ENCODE results near the gene RFX5. TPM values are rescaled to one million over a fixed set of nuclear protein-coding genes. Genes with fewer than 3 reads are reported as not detected.
"Not testable (repeated sequence)": the region's sequence is repeated elsewhere in the genome, so short reads cannot be mapped to it uniquely, and the experiment has no call there.

The RFX5 gene
- total and polyA plus RNA-seq, 2 experiments from 2014 or later, result 13.3 to 44.5 TPM

GRCh38 chr1:151350323-151350722 is 3.3 kb upstream of the RFX5 start:
- not testable (repeated sequence) for H3K4me3 ChIP-seq; H3F3A ChIP-seq (replicated peaks; ENCODE audit: low read depth); H3K9me2 ChIP-seq (ENCODE audit: insufficient read depth); H3K4me3 Mint-ChIP-seq; ATAC-seq; H3K36me3 ChIP-seq (ENCODE audit: insufficient read depth); H3K27ac Mint-ChIP-seq; H3K4me2 ChIP-seq; H2AFZ ChIP-seq; H3K27me3 ChIP-seq (ENCODE audit: insufficient read depth); H3K27ac ChIP-seq (ENCODE audit: low read depth); DNase-seq (ENCODE audit: low spot score); H4K20me1 ChIP-seq (replicated peaks; ENCODE audit: insufficient read depth)
- Histone ChIP-seq H3K4me1 (ENCODE audit: insufficient read depth) (peaks cover 18% of the 10 kb centered on the region), H3K79me2 (replicated peaks; ENCODE audit: insufficient read depth) (peaks cover 11% of the 10 kb centered on the region)
- Mint-ChIP-seq H3K9me3 (peaks cover 34% of the 10 kb centered on the region), H3K36me3 (ENCODE audit: low read depth) (peaks cover 28% of the 10 kb centered on the region), H3K27me3 (ENCODE audit: insufficient read depth, low read depth, poor library complexity) (peaks cover 19% of the 10 kb centered on the region), H3K4me1 (peaks cover 20% of the 10 kb centered on the region; the same call in 2 of the 3 replicates)

- Histone ChIP-seq H4K20me1 (replicated peaks; ENCODE audit: insufficient read depth) (no peaks in the 10 kb centered on the region; the same call in 1 of the 2 replicates), H3K27me3 (ENCODE audit: insufficient read depth) (no peaks in the 10 kb centered on the region), H3K79me2 (replicated peaks; ENCODE audit: insufficient read depth) (peaks cover 16% of the 10 kb centered on the region), H3K4me2 (peak overlapping the region; percentile 65), H2AFZ (peak overlapping the region; percentile 4; the same call in 1 of the 2 replicates), H3K27ac (ENCODE audit: low read depth) (peak overlapping the region; percentile 74), H3F3A (replicated peaks; ENCODE audit: low read depth) (0 out of 2 replicates have a peak, but pooled peaks cover 9% of the 10 kb centered on the region), H3K4me1 (ENCODE audit: insufficient read depth) (peaks cover 18% of the 10 kb centered on the region), H3K9me2 (ENCODE audit: insufficient read depth) (no peaks in the 10 kb centered on the region), H3K36me3 (ENCODE audit: insufficient read depth) (peaks cover 14% of the 10 kb centered on the region; the same call in 1 of the 2 replicates), H3K4me3 (peak overlapping the region; percentile 43)
- ATAC-seq, result no peak
- Mint-ChIP-seq H3K27me3 (ENCODE audit: insufficient read depth, low read depth, poor library complexity) (peaks cover 19% of the 10 kb centered on the region), H3K36me3 (ENCODE audit: low read depth) (peaks cover 54% of the 10 kb centered on the region), H3K4me3 (peak overlapping the region; percentile 87), H3K4me1 (peaks cover 20% of the 10 kb centered on the region), H3K9me3 (peaks cover 28% of the 10 kb centered on the region), H3K27ac (peak overlapping the region; percentile 100)
- no peak for DNase-seq (ENCODE audit: low spot score)
- TF ChIP-seq CTCF (conservative IDR thresholded peaks at IDR 0.05; ENCODE audit: low read depth in 2 of 2) (no peak), ZNF114 (CRISPR knock-in tag; IDR thresholded peaks at IDR 0.05) (no peak), ETS1 (IDR thresholded peaks at IDR 0.05) (no peak), JUNB (IDR thresholded peaks at IDR 0.05; ENCODE audit: unreplicated experiment) (no peak), POLR2AphosphoS5 (IDR thresholded peaks at IDR 0.05; ENCODE audit: low read depth) (no peak), EZH2 (IDR thresholded peaks at IDR 0.05; ENCODE audit: low read depth, unreplicated experiment) (no peak), STAT1 (IDR thresholded peaks at IDR 0.05; ENCODE audit: unreplicated experiment) (no peak), REST (IDR thresholded peaks at IDR 0.05; ENCODE audit: unreplicated experiment) (no peak), CREB1 (CRISPR knock-in tag; IDR thresholded peaks at IDR 0.05; ENCODE audit: low read depth) (no peak), NANOG (IDR thresholded peaks at IDR 0.05; ENCODE audit: borderline replicate concordance) (no peak), EZH2phosphoT487 (IDR thresholded peaks at IDR 0.05; ENCODE audit: unreplicated experiment) (no peak), ZNF331 (CRISPR knock-in tag; IDR thresholded peaks at IDR 0.05; ENCODE audit: low read depth) (no peak)
Observed at GRCh38 chr1:151347523-151348246, 633 bp upstream of the RFX5 start.
